HEK293T (cell line): ENCODE measurements around the gene WNT7A.

Experiments used
- CTBP1 ChIP-seq: fragments of 450-650 bp; IDR thresholded peaks from 2 replicates; pipeline ENCODE4 v1.6.1; 2016; ENCODE audit warnings: borderline replicate concordance
- FOXA1 ChIP-seq: fragments of 450-650 bp; IDR thresholded peaks from 2 replicates; pipeline ENCODE4 v1.6.1; 2016; ENCODE audit warnings: mild to moderate bottlenecking
- FOXM1 ChIP-seq: fragments of 450-650 bp; IDR thresholded peaks from 2 replicates; pipeline ENCODE4 v1.6.1; 2017; ENCODE audit warnings: mild to moderate bottlenecking, borderline replicate concordance
- L3MBTL2 ChIP-seq: fragments of 450-650 bp; conservative IDR thresholded peaks from 2 replicates; pipeline ENCODE4 v1.6.1; 2016; ENCODE audit warnings: mild to moderate bottlenecking
- NFRKB ChIP-seq: fragments of 450-650 bp; IDR thresholded peaks from 2 replicates; pipeline ENCODE4 v1.6.1; 2016; ENCODE audit warnings: mild to moderate bottlenecking, moderate library complexity
- SP1 ChIP-seq: fragments of 450-650 bp; IDR thresholded peaks from 2 replicates; pipeline ENCODE4 v1.6.1; 2017
- SUZ12 ChIP-seq: fragments of 450-650 bp; IDR thresholded peaks from 2 replicates; pipeline ENCODE4 v1.6.1; 2016; ENCODE audit warnings: mild to moderate bottlenecking
- TARDBP ChIP-seq: fragments of 450-650 bp; IDR thresholded peaks from 2 replicates; pipeline ENCODE4 v1.6.1; 2016

DNA sequence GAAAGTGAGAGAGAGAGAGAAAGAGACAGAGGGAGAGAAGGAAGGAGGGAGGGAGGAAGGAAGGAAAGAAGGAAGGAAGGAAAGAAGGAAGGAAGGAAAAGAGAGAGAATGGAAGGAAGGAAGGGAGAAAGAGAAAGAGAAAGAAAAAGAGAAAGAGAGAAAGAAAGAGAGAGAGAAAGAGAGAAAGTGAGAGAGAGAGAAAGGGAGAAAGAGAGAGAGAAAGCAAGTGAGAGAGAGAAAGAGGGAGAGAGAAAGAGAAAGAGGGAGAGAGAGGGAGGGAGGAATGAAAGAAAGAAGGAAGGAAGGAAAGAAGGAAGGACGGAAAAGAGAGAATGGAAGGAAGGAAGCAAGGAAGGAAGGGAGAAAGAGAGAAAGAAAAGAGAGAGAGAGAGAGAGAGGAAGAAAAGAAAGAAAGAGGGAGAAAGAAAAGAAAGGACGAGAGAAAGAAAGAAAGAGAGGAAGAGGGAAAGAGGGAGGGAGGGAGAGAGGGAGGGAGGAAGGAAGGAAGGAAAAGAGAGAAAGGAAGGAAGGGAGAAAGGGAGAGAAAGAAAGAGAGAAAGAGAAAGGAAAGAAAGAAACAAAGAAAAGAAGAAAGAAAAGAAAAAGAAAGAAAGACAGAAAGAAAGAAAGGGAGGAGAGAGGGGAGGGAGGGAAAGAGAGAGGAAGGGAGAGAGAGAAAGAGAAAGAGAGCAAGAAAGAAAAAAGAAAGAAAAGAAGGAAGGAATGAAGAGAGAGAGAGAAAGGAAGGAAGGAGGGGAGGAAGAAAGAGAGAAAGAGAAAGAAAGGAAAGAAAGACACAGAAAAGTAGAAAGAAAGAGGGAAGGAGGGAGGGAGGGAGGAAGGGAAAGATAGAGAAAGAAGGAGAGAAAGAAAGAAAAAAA lies 10.8 kb downstream of the WNT7A start:
- TF ChIP-seq CTBP1: no peak
- no peak for TF ChIP-seq SUZ12
- TF ChIP-seq TARDBP: no peak
- no peak for TF ChIP-seq L3MBTL2
- TF ChIP-seq SP1: no peak
- no peak for TF ChIP-seq FOXA1
- no peak for TF ChIP-seq NFRKB
- no peak for TF ChIP-seq FOXM1
